ENCODE results near the gene CAMKK2.
A peak's percentile ranks its signal among the peaks of the same experiment; 100 is the strongest.

The CAMKK2 gene

DNA sequence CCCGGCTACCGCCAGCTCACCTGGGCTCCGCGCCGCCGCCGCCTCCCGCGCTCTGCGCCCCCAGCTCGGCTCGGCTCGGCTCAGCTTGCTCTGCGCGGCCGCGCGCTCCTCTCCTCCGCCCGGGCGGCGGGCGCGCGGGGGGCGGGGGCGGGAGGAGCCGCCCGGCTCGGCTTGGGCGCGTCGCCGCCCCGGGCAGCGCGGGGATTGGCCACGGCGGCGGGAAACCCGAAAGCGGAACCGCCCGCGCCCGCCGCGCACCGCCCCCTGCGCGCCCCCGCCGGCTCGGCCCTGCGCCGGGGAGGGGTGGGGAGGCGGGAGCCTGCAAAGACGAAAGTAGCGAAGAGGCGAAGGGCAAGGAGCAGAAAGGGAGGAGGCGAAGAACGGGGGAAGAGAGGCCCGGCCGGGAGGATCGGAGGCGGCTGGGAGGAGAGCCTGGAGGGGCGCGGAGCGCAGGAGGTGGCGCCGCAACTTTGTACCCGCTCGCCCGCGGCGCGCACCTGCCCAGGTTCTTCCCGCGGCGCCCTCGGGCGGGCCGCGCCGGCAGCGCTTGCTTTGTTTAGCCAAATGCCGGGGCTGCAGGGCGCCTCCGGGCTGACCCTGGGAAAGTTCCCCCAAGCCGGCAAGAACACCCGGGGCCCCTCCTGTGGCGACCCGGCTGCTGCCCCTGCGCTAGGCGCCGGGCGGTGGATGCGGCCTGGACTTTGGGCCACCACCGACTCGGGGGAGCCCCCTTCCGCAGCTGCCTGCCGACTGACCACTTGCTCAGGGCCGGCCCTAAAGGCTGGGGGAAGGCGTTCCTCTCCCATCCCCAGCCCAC lies at the start of gene CAMKK2:
Gene CAMKK2 (minus strand): TSS at position 92 of the 817 bp plus-strand sequence. CDS start 22,183 bp downstream, outside the sequence.
- H3K36me3 ChIP-seq (replicated peaks): peaks cover 15% of the 10 kb centered on the region
- no peaks in the 10 kb centered on the region for H3K9me3 ChIP-seq
- DNase-seq (ENCODE audit: low spot score in 2 of 2): peak; percentile 79 to 88
- in situ Hi-C loops (cut with MboI; ENCODE audit: low sequenced_read_pairs): no loop called here
- peak within 1 kb of the TSS; percentile 89 for H3K4me3 ChIP-seq
- H3K4me1 ChIP-seq: peaks cover 12% of the 10 kb centered on the region
- no peaks in the 10 kb centered on the region for H3K27me3 ChIP-seq (ENCODE audit: low read depth)

DNA sequence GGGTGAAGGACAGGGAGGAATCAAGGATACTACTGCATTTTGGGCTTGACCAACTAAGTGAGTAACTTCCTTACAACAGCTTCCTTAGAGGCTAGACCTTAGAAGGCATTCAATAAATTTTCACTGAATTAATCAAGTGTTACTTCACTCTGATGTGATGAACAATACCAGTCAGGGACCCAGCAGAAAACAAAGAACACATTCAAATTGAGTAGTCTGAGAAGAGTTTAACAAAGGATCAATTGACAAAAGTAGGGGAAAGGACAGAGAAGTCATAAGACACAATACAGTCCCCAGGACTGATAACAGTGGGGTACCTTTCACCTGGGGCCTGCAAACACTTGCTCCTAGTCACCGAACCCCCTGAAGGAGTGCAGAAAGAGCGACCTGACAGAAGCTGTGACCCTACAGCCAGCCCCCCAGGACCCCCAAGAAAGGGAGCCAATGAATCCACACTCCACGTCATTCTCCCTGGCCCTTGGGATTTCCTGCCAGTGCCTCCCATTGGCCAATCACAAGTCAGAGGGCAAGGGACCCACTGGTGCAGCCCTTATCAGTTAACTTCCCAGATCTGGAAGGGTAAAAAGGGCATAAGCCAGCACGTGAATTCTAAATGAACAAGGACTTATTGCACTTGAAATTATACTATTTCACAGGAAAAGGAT lies 48.8 kb upstream of the CAMKK2 start:
- in situ Hi-C loops (cut with MboI; ENCODE audit: low sequenced_read_pairs): no loop called here
- Histone ChIP-seq H3K4me3 (no peak overlapping the region), H3K9me3 (no peaks in the 10 kb centered on the region), H3K36me3 (replicated peaks) (peaks cover 67% of the 10 kb centered on the region), H3K4me1 (no peaks in the 10 kb centered on the region), H3K27me3 (ENCODE audit: low read depth) (no peaks in the 10 kb centered on the region)
- no peak for DNase-seq (ENCODE audit: low spot score in 2 of 2)

DNA sequence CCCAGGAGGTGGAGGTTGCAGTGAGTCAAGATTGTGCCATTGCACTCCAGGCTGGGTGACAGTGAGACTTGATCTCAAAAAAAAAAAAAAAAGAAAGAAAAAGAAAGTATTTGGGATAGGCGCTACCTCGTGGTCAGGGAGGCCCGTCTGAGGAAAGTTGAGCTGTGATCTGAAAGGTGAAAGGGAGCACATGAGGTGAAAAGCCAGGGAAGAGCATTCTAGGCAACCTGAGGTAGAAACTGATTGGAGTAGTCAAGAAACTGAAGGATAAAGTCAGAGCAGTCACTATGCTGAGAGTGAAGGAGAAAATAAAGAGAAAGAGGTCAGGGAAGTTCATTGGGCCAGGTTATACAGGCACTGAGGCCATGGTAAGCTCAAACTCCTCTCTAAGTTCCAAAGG lies 48.0 kb upstream of the CAMKK2 start:
- no peak overlapping the region for H3K4me3 ChIP-seq
- in situ Hi-C loops (cut with MboI; ENCODE audit: low sequenced_read_pairs): no loop called here
- no peak for DNase-seq (ENCODE audit: low spot score in 2 of 2)
- H3K36me3 ChIP-seq (replicated peaks): peaks cover 68% of the 10 kb centered on the region
- no peaks in the 10 kb centered on the region for H3K9me3 ChIP-seq
- H3K4me1 ChIP-seq: no peaks in the 10 kb centered on the region
- no peaks in the 10 kb centered on the region for H3K27me3 ChIP-seq (ENCODE audit: low read depth)

DNA sequence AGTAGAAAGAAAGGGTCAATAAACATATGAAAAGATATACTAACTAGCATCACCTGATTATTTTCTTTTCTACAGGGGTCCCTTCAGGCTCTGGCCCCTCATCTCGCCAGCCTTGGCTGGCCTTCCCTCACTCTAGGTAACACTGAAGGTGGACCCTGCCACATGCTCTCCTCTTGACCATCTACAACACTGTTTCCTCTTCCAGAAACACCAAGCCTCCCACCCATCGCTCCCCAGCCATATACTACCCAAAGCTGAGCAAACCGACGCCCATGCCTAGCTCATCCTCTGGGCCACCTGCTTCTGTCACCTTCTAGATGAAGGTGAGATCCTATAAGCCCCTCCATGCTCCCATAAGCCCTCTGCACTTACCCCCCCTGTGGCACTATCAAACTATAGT lies 40.9 kb upstream of the CAMKK2 start:
- in situ Hi-C loops (cut with MboI; ENCODE audit: low sequenced_read_pairs): no loop called here
- H3K9me3 ChIP-seq: no peaks in the 10 kb centered on the region
- H3K4me3 ChIP-seq: no peak overlapping the region
- DNase-seq (ENCODE audit: low spot score in 2 of 2): no peak
- H3K4me1 ChIP-seq: no peaks in the 10 kb centered on the region
- H3K27me3 ChIP-seq (ENCODE audit: low read depth): no peaks in the 10 kb centered on the region
- peaks cover 70% of the 10 kb centered on the region for H3K36me3 ChIP-seq (replicated peaks)

DNA sequence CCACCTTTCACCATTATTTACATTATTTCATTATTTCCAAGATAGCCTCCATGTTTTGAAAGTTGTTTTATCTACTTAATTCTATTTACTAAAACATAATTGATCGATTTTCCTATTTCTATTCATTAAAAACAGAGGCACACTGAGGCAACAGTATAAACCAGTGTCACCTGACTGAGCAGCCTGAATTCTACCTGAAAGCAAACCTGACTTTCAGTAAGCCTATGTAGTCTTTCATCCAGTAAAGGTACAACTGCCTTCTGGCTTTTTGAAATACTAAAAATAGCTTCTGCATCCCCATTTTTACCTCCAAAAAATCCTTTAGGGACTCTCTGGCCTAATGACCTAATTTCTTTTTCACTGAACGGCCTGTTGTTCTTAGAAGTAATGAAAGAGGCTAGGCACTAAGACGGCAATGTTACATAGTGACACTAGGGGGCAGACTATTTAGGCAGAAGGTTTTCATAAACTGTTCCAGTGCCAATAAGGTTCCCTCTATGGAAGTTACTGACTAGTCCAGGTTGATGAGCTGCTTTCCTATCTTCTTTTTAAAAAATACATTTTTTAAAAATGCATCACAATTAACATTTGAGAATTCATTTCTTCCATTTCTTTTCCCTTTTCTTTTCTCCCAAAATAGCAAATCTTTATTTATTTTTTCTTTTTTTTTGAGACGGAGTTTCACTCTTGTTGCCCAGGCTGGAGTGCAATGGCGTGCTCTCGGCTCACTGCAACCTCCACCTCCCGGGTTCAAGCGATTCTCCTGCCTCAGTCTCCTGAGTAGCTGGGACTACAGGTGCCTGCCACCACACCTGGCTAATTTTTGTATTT lies 38.2 kb upstream of the CAMKK2 start:
- H3K27me3 ChIP-seq (ENCODE audit: low read depth): no peaks in the 10 kb centered on the region
- DNase-seq (ENCODE audit: low spot score in 2 of 2): peak; percentile 25 to 76
- H3K9me3 ChIP-seq: no peaks in the 10 kb centered on the region
- no peaks in the 10 kb centered on the region for H3K4me1 ChIP-seq
- in situ Hi-C loops (cut with MboI; ENCODE audit: low sequenced_read_pairs): no loop called here
- no peak overlapping the region for H3K4me3 ChIP-seq
- peaks cover 78% of the 10 kb centered on the region for H3K36me3 ChIP-seq (replicated peaks)

DNA sequence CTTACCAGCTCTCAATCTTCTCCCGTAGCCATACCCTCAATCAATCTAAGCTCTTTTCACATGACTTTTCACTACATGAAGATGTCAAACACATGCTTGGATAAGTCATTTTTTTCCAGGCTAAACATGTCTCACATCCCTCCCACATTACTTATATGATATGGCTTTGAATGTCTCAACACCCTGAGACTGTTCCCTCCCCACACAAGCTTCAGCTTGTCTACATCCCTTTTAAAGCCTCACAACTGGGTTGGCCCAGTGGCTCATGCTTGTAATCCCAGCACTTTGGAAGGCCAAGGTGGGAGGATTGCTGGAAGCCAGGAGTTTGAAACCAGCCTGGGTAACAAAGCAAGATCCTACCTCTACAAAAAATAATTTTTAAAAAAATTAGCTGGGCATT lies 37.2 kb upstream of the CAMKK2 start:
- H3K4me3 ChIP-seq: no peak overlapping the region
- H3K4me1 ChIP-seq: no peaks in the 10 kb centered on the region
- DNase-seq (ENCODE audit: low spot score in 2 of 2): no peak
- in situ Hi-C loops (cut with MboI; ENCODE audit: low sequenced_read_pairs): no loop called here
- no peaks in the 10 kb centered on the region for H3K9me3 ChIP-seq
- no peaks in the 10 kb centered on the region for H3K27me3 ChIP-seq (ENCODE audit: low read depth)
- H3K36me3 ChIP-seq (replicated peaks): peaks cover 85% of the 10 kb centered on the region

DNA sequence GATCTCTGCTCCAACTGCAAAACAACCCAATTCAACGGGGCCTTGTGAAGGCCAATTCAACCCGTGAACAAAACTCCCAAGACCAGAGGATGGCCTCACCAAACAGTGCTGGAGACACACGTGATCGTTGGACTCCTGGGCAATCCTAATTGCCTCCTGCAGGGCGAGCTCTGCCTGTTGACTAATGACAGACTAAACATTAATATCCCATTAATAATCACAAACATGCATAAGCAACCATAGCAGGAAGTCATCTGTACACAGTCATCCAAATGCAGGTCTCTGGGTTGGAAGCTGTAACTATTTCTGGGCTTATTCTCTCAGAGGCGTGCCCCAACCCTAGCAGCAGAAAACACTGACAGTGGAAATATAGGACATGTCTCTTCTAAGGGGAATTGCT lies 34.7 kb upstream of the CAMKK2 start:
- Histone ChIP-seq H3K4me1 (no peaks in the 10 kb centered on the region), H3K27me3 (ENCODE audit: low read depth) (no peaks in the 10 kb centered on the region), H3K36me3 (replicated peaks) (peaks cover 92% of the 10 kb centered on the region), H3K4me3 (no peak overlapping the region), H3K9me3 (no peaks in the 10 kb centered on the region)
- in situ Hi-C loops (cut with MboI; ENCODE audit: low sequenced_read_pairs): no loop called here
- DNase-seq (ENCODE audit: low spot score in 2 of 2): no peak

DNA sequence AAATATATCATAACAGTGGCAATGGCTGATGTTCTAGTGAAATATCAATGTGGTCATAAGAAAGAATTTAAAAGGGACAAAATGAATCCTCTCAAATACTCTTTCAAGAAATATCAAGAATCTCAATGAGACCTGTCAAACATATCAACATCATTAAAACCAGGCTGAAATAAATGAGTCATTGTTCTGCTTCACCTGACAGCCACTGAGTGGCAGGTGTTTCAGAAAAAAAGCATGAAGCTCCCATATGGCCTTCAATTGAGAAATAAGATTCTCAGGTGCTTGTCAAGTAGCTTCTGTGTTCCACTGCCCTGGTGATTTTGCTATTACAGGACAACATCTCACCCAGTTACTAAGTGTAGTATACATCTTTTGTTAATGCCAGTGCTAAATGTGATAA lies 34.2 kb upstream of the CAMKK2 start:
- Histone ChIP-seq H3K4me3 (no peak overlapping the region), H3K27me3 (ENCODE audit: low read depth) (no peaks in the 10 kb centered on the region), H3K9me3 (no peaks in the 10 kb centered on the region), H3K36me3 (replicated peaks) (peaks cover 95% of the 10 kb centered on the region), H3K4me1 (no peaks in the 10 kb centered on the region)
- in situ Hi-C loops (cut with MboI; ENCODE audit: low sequenced_read_pairs): no loop called here
- no peak for DNase-seq (ENCODE audit: low spot score in 2 of 2)

DNA sequence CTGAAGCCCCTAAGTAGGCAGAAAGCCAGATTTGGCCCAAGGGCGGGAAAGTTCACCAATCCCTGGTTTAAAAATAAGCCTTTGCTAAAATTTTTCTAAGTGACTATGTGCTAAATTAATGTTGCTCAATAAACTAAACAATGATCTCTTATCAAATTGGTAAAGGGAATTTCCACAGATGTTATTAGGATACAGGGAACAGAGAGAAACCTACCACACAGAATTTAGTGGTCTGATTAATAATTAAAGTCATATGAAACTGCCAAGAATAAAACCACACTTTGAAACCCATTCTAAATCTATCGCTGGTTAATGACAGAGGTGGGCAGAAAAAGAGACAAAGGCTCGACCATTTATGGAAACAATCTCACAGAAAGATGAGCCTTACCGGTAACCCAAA lies 33.7 kb upstream of the CAMKK2 start:
- H3K9me3 ChIP-seq: no peaks in the 10 kb centered on the region
- no peak for DNase-seq (ENCODE audit: low spot score in 2 of 2)
- H3K4me1 ChIP-seq: no peaks in the 10 kb centered on the region
- H3K27me3 ChIP-seq (ENCODE audit: low read depth): no peaks in the 10 kb centered on the region
- H3K36me3 ChIP-seq (replicated peaks): peaks cover 94% of the 10 kb centered on the region
- in situ Hi-C loops (cut with MboI; ENCODE audit: low sequenced_read_pairs): no loop called here
- no peak overlapping the region for H3K4me3 ChIP-seq

DNA sequence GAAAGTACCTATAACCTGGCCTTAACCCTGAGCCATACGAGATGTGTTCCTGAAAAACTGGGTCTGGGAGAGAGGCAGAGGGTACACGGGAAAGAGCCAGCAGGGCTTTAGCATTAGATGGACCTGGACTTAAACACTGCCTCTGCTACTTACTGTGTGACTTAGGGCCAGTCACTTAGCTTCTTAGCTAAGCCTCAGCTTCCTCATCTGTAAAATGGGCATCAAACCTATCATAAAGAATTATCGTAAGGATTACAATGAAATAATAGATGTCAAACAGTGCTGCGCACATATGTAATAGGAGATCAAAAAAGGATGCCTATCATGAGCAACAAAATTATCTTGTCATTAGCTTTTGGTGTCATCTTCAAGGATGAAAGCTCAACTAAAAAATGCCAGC lies 32.1 kb upstream of the CAMKK2 start:
- DNase-seq (ENCODE audit: low spot score in 2 of 2): no peak
- Histone ChIP-seq H3K36me3 (replicated peaks) (peaks cover 98% of the 10 kb centered on the region), H3K9me3 (no peaks in the 10 kb centered on the region), H3K4me1 (no peaks in the 10 kb centered on the region), H3K27me3 (ENCODE audit: low read depth) (no peaks in the 10 kb centered on the region), H3K4me3 (no peak overlapping the region)
- in situ Hi-C loops (cut with MboI; ENCODE audit: low sequenced_read_pairs): no loop called here

DNA sequence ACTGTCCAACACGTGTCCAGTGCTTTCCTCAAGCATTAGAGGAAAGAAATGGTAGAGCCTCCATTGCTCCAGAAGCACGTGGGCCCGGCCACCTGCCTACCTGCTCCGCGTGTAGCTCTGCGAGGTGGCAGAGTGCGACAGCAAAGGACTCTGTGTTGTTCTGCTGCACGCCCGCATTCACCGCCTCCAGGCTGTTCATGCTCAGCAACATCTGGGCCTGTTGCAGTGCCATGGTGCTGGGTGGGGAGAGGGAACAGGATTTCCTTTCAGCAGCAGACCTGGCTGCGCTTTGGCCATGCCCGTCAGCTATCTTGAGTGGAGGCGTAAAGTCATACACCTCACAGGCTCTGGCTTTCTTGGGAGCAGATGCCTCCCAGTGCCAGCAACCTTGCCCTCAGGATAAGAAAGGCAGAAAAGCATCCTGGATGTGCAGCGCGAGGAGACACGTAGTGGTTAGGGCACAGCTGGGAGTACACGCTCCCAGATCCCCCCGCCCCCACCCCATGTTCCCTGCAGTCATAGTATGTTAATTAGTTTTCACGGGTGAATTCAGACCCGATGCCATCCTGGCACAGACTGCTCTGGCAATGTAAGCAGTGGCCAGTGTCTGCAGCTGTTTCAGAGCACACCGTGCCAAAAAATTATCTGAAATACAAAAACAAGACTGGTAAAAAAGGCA lies 30.6 kb upstream of the CAMKK2 start:
- peaks cover 98% of the 10 kb centered on the region for H3K36me3 ChIP-seq (replicated peaks)
- H3K4me1 ChIP-seq: no peaks in the 10 kb centered on the region
- DNase-seq (ENCODE audit: low spot score in 2 of 2): no peak
- H3K9me3 ChIP-seq: no peaks in the 10 kb centered on the region
- in situ Hi-C loops (cut with MboI; ENCODE audit: low sequenced_read_pairs): no loop called here
- H3K27me3 ChIP-seq (ENCODE audit: low read depth): no peaks in the 10 kb centered on the region
- no peak overlapping the region for H3K4me3 ChIP-seq

DNA sequence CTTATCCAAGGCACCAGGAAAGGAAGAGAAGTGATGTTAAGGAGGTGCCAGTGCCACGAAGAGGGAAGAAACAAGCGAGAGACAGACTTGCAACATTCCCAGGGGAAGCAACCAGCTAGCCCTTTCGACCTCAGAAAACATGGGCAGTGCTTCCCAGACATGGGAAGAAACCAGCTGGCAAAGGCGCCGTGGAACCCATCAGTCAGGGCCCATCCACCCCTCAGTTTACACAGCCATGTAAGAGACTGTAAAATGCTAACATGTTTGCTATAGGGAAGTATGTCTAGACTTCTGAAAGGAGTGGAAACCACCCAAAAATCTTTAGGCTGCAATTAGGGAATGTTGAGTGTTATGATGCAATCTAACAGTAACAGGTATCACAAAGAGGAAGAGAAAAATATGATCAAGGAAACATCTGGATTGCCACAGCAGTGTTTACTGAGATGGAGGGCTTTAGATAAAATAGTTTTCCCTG lies 29.4 kb upstream of the CAMKK2 start:
- DNase-seq (ENCODE audit: low spot score in 2 of 2): no peak
- no peaks in the 10 kb centered on the region for H3K4me1 ChIP-seq
- no peaks in the 10 kb centered on the region for H3K27me3 ChIP-seq (ENCODE audit: low read depth)
- peaks cover 86% of the 10 kb centered on the region for H3K36me3 ChIP-seq (replicated peaks)
- in situ Hi-C loops (cut with MboI; ENCODE audit: low sequenced_read_pairs): no loop called here
- H3K9me3 ChIP-seq: no peaks in the 10 kb centered on the region
- H3K4me3 ChIP-seq: no peak overlapping the region

DNA sequence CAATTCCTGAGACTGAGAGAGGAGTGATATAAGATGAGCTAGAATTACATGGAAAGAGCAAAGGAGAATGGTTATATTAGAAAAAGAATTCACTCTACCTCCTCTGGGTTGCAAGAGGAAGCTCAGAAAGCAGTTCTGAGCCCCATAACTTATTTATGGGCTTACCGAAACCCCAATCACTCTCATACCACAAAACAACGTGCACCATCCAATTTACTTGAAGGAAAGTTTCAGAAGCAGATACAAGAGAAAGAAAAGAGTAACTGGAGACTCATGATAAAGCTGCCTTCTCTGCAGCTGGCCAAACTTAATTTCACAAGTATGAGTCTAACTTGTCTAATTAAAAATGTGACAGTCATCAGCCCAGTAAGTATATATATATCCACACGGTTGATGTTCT lies 27.4 kb upstream of the CAMKK2 start:
- in situ Hi-C loops (cut with MboI; ENCODE audit: low sequenced_read_pairs): no loop called here
- Histone ChIP-seq H3K36me3 (replicated peaks) (peaks cover 81% of the 10 kb centered on the region), H3K27me3 (ENCODE audit: low read depth) (no peaks in the 10 kb centered on the region), H3K9me3 (no peaks in the 10 kb centered on the region), H3K4me1 (no peaks in the 10 kb centered on the region), H3K4me3 (no peak overlapping the region)
- DNase-seq (ENCODE audit: low spot score in 2 of 2): no peak
